HEK293 (cell line): ENCODE measurements around the gene TH.
"Not testable (repeated sequence)": the region's sequence is repeated elsewhere in the genome, so short reads cannot be mapped to it uniquely, and the experiment has no call there.

Experiments
- CTCF ChIA-PET: fragments of 350-600 bp; formaldehyde crosslinking; extraction: SDS; loops from one replicate; lab custom pipeline; 2021; ENCODE audit warnings: antibody characterized with exemption; lab: Yijun Ruan, JAX
- POLR2A ChIA-PET: fragments of 300-600 bp; formaldehyde crosslinking; extraction: SDS; loops from one replicate; lab custom pipeline; 2020; ENCODE audit warnings: antibody characterized with exemption, inconsistent platforms; lab: Yijun Ruan, JAX
- H3K27ac ChIP-seq: fragments of 200-500 bp; sonication (Bioruptor generic); 2 replicates; pipeline ENCODE4 v1.5.1; 2014; ENCODE audit warnings: low read depth, low read length, control low read depth, inconsistent platforms; ENCODE audit errors: extremely low read depth
- H3K36me3 ChIP-seq, 2 experiments: fragments of 200-500 bp in 1 of 2; sonication (Bioruptor generic) in 1 of 2; 1 replicate in 1 of 2; 2 replicates in 1 of 2; pipeline ENCODE4 v1.5.1; 2014 to 2017; ENCODE audit warnings: inconsistent platforms in 2 of 2, low read length in 2 of 2; ENCODE audit not compliant: control insufficient read depth in 2 of 2, insufficient read depth in 1 of 2
- H3K4me1 ChIP-seq: fragments of 200-500 bp; sonication (Bioruptor generic); 2 replicates; pipeline ENCODE4 v1.5.1; 2014; ENCODE audit warnings: mild to moderate bottlenecking, low read length, inconsistent platforms; ENCODE audit not compliant: control insufficient read depth, insufficient read depth
- H3K4me3 ChIP-seq: 2 replicates; pipeline ENCODE4 v1.5.1; 2011; ENCODE audit warnings: low read depth, mild to moderate bottlenecking, control low read depth, low read length, moderate library complexity
- H3K9me3 ChIP-seq: fragments of 200-500 bp; sonication (Bioruptor generic); 2 replicates; pipeline ENCODE4 v1.5.1; 2014; ENCODE audit warnings: low read depth, low read length, inconsistent platforms; ENCODE audit not compliant: control insufficient read depth, insufficient read depth
- GLIS1 ChIP-seq: fragments of 450-650 bp; formaldehyde crosslinking; IDR thresholded peaks from 2 replicates; pipeline ENCODE4 v1.5.1; 2016; ENCODE audit warnings: missing biosample characterization, missing genetic modification characterization
- GLIS2 ChIP-seq: fragments of 450-650 bp; formaldehyde crosslinking; IDR thresholded peaks from 2 replicates; pipeline ENCODE4 v1.5.1; 2016; ENCODE audit warnings: missing biosample characterization, missing genetic modification characterization
- PATZ1 ChIP-seq: fragments of 450-650 bp; formaldehyde crosslinking; IDR thresholded peaks from 2 replicates; pipeline ENCODE4 v1.5.1; 2016; ENCODE audit warnings: missing biosample characterization, missing genetic modification characterization
- SCRT2 ChIP-seq: fragments of 450-650 bp; formaldehyde crosslinking; IDR thresholded peaks from 2 replicates; pipeline ENCODE4 v1.5.1; 2016; ENCODE audit warnings: missing biosample characterization, missing genetic modification characterization
- ZIC2 ChIP-seq: fragments of 450-650 bp; formaldehyde crosslinking; IDR thresholded peaks from 2 replicates; pipeline ENCODE4 v1.5.1; 2016; ENCODE audit warnings: missing biosample characterization, missing genetic modification characterization
- ZNF146 ChIP-seq: fragments of 450-650 bp; formaldehyde crosslinking; IDR thresholded peaks from 2 replicates; pipeline ENCODE4 v1.5.1; 2016; ENCODE audit warnings: missing biosample characterization, missing genetic modification characterization
- ZNF335 ChIP-seq: fragments of 450-650 bp; formaldehyde crosslinking; conservative IDR thresholded peaks from 2 replicates; pipeline ENCODE4 v1.5.1; 2016; ENCODE audit warnings: missing biosample characterization, missing genetic modification characterization
- ZNF76 ChIP-seq: fragments of 450-650 bp; formaldehyde crosslinking; IDR thresholded peaks from 2 replicates; pipeline ENCODE4; 2016; ENCODE audit warnings: low read depth, missing biosample characterization, missing genetic modification characterization, borderline replicate concordance
- ZSCAN30 ChIP-seq: fragments of 450-650 bp; IDR thresholded peaks from 2 replicates; pipeline ENCODE4 v1.5.1; 2018; ENCODE audit warnings: missing biosample characterization, mild to moderate bottlenecking, missing genetic modification characterization, moderate library complexity
- TF ChIP-seq, protein P1 (sequence below): fragments of 450-650 bp; formaldehyde crosslinking; IDR thresholded peaks from 2 replicates; pipeline ENCODE4 v1.5.1; 2016; ENCODE audit warnings: missing biosample characterization, missing genetic modification characterization
- TF ChIP-seq, protein P2 (sequence below): fragments of 450-650 bp; formaldehyde crosslinking; IDR thresholded peaks from 2 replicates; pipeline ENCODE4 v1.5.0; 2017; ENCODE audit warnings: missing biosample characterization, missing genetic modification characterization, borderline replicate concordance

Gene TH

DNA sequence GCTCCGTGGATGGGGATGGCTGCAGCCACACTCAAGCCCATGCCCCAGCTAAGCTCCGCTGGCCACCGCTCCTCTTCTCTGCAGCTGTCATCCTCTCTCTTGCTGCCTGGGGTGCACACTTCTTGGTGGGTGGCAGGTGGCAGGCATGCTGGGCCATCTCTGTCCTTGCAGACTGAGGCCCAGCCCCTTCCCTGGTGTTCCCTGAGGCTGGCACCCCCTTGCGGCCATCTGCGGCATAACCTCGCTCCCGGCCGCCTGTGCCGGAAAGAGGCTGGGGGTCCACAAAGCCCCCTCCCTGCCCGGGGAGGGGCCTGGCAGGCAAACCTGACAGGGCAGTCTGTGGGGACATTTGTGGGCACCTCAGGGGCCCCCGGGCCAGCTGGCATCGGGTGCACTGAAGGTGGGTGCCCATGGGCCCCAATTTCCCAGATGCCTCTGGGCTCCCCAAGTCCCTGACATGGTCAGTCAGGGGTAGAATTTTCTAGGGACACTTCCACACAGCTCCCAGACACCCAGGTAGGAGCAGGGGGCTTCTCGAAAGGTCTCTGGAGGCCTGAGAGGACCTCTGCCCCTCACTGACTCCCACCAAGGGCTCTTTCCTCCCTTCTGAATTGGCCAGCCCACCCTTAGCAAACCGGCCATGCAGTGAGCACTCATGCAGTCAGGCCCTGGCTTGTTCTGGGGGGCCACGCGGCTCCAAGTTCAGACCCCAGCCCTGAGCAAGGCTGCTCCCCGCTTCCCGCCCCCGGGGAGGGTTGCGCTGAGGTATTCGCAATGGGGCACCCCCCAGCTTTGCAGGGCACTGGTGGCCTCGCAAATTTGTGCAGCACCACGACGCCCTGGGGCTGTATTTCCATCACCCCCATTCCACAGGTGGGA lies 23.5 kb upstream of the TH start:
- Histone ChIP-seq H3K4me1 (no peaks in the 10 kb centered on the region), H3K36me3 (no peaks in the 10 kb centered on the region), H3K27ac (no peak overlapping the region), H3K9me3 (no peaks in the 10 kb centered on the region), H3K4me3 (no peak overlapping the region)
- CTCF ChIA-PET = interaction anchor here (0.5 to 2.7 kb wide), 20 partner anchors 9 to 674 kb away, joined by 3 to 22 read pairs (median 4); partner anchors contain the start of gene TH
- POLR2A ChIA-PET = no interaction called here
- TF ChIP-seq ZNF76 (tag by site-specific recombination) = 0 out of 2 replicates have a peak, but pooled peaks have one; percentile 34
- TF ChIP-seq, protein P1, sequence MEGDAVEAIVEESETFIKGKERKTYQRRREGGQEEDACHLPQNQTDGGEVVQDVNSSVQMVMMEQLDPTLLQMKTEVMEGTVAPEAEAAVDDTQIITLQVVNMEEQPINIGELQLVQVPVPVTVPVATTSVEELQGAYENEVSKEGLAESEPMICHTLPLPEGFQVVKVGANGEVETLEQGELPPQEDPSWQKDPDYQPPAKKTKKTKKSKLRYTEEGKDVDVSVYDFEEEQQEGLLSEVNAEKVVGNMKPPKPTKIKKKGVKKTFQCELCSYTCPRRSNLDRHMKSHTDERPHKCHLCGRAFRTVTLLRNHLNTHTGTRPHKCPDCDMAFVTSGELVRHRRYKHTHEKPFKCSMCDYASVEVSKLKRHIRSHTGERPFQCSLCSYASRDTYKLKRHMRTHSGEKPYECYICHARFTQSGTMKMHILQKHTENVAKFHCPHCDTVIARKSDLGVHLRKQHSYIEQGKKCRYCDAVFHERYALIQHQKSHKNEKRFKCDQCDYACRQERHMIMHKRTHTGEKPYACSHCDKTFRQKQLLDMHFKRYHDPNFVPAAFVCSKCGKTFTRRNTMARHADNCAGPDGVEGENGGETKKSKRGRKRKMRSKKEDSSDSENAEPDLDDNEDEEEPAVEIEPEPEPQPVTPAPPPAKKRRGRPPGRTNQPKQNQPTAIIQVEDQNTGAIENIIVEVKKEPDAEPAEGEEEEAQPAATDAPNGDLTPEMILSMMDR (tag by site-specific recombination) = peak; percentile 66
- TF ChIP-seq PATZ1 (tag by site-specific recombination) = peak; percentile 60; the same call in 1 of the 2 replicates
- peak; percentile 52 for TF ChIP-seq GLIS2 (tag by site-specific recombination)
- no peak for TF ChIP-seq ZNF146 (tag by site-specific recombination)
- 0 out of 2 replicates have a peak, but pooled peaks have one; percentile 21 for TF ChIP-seq GLIS1 (tag by site-specific recombination)
- TF ChIP-seq SCRT2 (tag by site-specific recombination) = peak; percentile 42; the same call in 1 of the 2 replicates
- TF ChIP-seq ZIC2 (tag by site-specific recombination) = peak; percentile 53
- no peak for TF ChIP-seq ZSCAN30
- TF ChIP-seq, protein P2, sequence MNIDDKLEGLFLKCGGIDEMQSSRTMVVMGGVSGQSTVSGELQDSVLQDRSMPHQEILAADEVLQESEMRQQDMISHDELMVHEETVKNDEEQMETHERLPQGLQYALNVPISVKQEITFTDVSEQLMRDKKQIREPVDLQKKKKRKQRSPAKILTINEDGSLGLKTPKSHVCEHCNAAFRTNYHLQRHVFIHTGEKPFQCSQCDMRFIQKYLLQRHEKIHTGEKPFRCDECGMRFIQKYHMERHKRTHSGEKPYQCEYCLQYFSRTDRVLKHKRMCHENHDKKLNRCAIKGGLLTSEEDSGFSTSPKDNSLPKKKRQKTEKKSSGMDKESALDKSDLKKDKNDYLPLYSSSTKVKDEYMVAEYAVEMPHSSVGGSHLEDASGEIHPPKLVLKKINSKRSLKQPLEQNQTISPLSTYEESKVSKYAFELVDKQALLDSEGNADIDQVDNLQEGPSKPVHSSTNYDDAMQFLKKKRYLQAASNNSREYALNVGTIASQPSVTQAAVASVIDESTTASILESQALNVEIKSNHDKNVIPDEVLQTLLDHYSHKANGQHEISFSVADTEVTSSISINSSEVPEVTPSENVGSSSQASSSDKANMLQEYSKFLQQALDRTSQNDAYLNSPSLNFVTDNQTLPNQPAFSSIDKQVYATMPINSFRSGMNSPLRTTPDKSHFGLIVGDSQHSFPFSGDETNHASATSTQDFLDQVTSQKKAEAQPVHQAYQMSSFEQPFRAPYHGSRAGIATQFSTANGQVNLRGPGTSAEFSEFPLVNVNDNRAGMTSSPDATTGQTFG (tag by site-specific recombination) = no peak
- TF ChIP-seq ZNF335 (tag by site-specific recombination) = peak; percentile 38; the same call in 1 of the 2 replicates

- H3K36me3 ChIP-seq, H3K27ac ChIP-seq, H3K4me3 ChIP-seq, POLR2A ChIA-PET, H3K9me3 ChIP-seq, H3K4me1 ChIP-seq: not testable (repeated sequence)
- CTCF ChIA-PET = interaction anchor here (0.5 to 2.7 kb wide), 15 partner anchors 8 to 704 kb away, joined by 3 to 22 read pairs (median 5); partner anchors contain the start of gene TH
These were observed 22.4 kb upstream of the TH start for GRCh38 chr11:2193888-2194595.
